GM20431 (cell line): ENCODE results near the gene XYLB.
"Not testable (repeated sequence)": the region's sequence is repeated elsewhere in the genome, so short reads cannot be mapped to it uniquely, and the experiment has no call there.

Experiments
- in situ Hi-C: fragments of 300-500 bp; cut with MseI, MboI; formaldehyde crosslinking; loops from one replicate; pipeline ENCODE4 v1.15.0; 2020; ENCODE audit warnings: low sequenced_read_pairs; ENCODE audit not compliant: unreplicated experiment

The XYLB gene

GRCh38 chr3:38382506-38383080, 36.0 kb downstream of the XYLB start:
- in situ Hi-C loops: no loop called here

GRCh38 chr3:38383156-38383875, 36.7 kb downstream of the XYLB start:
- in situ Hi-C loops: no loop called here

- in situ Hi-C loops: no loop called here
These were observed 40.6 kb downstream of the XYLB start for GRCh38 chr3:38386992-38387750.

GRCh38 chr3:38387862-38388261, 41.3 kb downstream of the XYLB start:
- in situ Hi-C loops: no loop called here

GRCh38 chr3:38392604-38393163, 46.1 kb downstream of the XYLB start:
- in situ Hi-C loops: no loop called here

GRCh38 chr3:38396239-38396638, 49.7 kb downstream of the XYLB start:
- in situ Hi-C loops: no loop called here

GRCh38 chr3:38396861-38397260, 50.3 kb downstream of the XYLB start:
- in situ Hi-C loops: no loop called here

- in situ Hi-C loops: no loop called here
These were observed 50.7 kb downstream of the XYLB start for GRCh38 chr3:38397320-38397719.

- in situ Hi-C loops: no loop called here
These were observed 54.8 kb downstream of the XYLB start for GRCh38 chr3:38401246-38401962.

- in situ Hi-C loops: no loop called here
These were observed 57.7 kb downstream of the XYLB start for GRCh38 chr3:38404286-38404685.

GRCh38 chr3:38411591-38411990, 65.0 kb downstream of the XYLB start:
- in situ Hi-C loops: no loop called here

- in situ Hi-C loops: not testable (repeated sequence)
These were observed 74.2 kb downstream of the XYLB start for GRCh38 chr3:38420758-38421157.

GRCh38 chr3:38421679-38422336, 75.2 kb downstream of the XYLB start:
- in situ Hi-C loops: no loop called here

- in situ Hi-C loops: not testable (repeated sequence)
These were observed 80.3 kb downstream of the XYLB start for GRCh38 chr3:38426798-38427426.

GRCh38 chr3:38432871-38433658, 86.5 kb downstream of the XYLB start:
- in situ Hi-C loops: not testable (repeated sequence)

- in situ Hi-C loops: not testable (repeated sequence)
These were observed 87.1 kb downstream of the XYLB start for GRCh38 chr3:38433661-38434060.

- in situ Hi-C loops: not testable (repeated sequence)
These were observed 92.0 kb downstream of the XYLB start for GRCh38 chr3:38438436-38439069.

GRCh38 chr3:38443205-38443604, 96.6 kb downstream of the XYLB start:
- in situ Hi-C loops: not testable (repeated sequence)
